ENCODE results near the gene BAK1.

Gene BAK1

GRCh38 chr6:33609528-33609927, 29.5 kb upstream of the BAK1 start:
- DNase-seq (ENCODE audit: low read depth in 1 of 2, low spot score in 1 of 2) = no peak
- Histone ChIP-seq H3K27ac (replicated peaks) (no peak overlapping the region), H3K4me3 (replicated peaks; ENCODE audit: insufficient read depth, low read length) (no peak overlapping the region), H3K27me3 (ENCODE audit: insufficient read depth, poor library complexity, severe bottlenecking) (no peaks in the 10 kb centered on the region)
- TF ChIP-seq GABPA (IDR thresholded peaks at IDR 0.05; ENCODE audit: low read depth) (no peak), POLR2AphosphoS5 (IDR thresholded peaks at IDR 0.05; ENCODE audit: low read depth) (no peak), CTCF (IDR thresholded peaks at IDR 0.05; ENCODE audit: insufficient read depth, low read length) (no peak), SPI1 (IDR thresholded peaks at IDR 0.05; ENCODE audit: borderline replicate concordance, low read depth) (no peak)
- TF ChIP-seq, protein P1, sequence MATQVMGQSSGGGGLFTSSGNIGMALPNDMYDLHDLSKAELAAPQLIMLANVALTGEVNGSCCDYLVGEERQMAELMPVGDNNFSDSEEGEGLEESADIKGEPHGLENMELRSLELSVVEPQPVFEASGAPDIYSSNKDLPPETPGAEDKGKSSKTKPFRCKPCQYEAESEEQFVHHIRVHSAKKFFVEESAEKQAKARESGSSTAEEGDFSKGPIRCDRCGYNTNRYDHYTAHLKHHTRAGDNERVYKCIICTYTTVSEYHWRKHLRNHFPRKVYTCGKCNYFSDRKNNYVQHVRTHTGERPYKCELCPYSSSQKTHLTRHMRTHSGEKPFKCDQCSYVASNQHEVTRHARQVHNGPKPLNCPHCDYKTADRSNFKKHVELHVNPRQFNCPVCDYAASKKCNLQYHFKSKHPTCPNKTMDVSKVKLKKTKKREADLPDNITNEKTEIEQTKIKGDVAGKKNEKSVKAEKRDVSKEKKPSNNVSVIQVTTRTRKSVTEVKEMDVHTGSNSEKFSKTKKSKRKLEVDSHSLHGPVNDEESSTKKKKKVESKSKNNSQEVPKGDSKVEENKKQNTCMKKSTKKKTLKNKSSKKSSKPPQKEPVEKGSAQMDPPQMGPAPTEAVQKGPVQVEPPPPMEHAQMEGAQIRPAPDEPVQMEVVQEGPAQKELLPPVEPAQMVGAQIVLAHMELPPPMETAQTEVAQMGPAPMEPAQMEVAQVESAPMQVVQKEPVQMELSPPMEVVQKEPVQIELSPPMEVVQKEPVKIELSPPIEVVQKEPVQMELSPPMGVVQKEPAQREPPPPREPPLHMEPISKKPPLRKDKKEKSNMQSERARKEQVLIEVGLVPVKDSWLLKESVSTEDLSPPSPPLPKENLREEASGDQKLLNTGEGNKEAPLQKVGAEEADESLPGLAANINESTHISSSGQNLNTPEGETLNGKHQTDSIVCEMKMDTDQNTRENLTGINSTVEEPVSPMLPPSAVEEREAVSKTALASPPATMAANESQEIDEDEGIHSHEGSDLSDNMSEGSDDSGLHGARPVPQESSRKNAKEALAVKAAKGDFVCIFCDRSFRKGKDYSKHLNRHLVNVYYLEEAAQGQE (IDR thresholded peaks at IDR 0.05; ENCODE audit: insufficient replicate concordance, low read depth) = no peak

GRCh38 chr6:33609019-33609418, 28.9 kb upstream of the BAK1 start:
- H3K27ac ChIP-seq (replicated peaks) = no peak overlapping the region

GRCh38 chr6:33607784-33608161, 27.7 kb upstream of the BAK1 start:
- no peak overlapping the region for H3K27ac ChIP-seq (replicated peaks)
- peak in 1 of 2 experiments; percentile 22 for DNase-seq (ENCODE audit: low read depth in 1 of 2, low spot score in 1 of 2)

More at GRCh38 chr6:33609019-33609418, 28.9 kb upstream of the BAK1 start:
- Histone ChIP-seq H3K27me3 (ENCODE audit: insufficient read depth, poor library complexity, severe bottlenecking) (no peaks in the 10 kb centered on the region), H3K4me3 (replicated peaks; ENCODE audit: insufficient read depth, low read length) (no peak overlapping the region)
- DNase-seq (ENCODE audit: low read depth in 1 of 2, low spot score in 1 of 2) = no peak
- TF ChIP-seq GABPA (IDR thresholded peaks at IDR 0.05; ENCODE audit: low read depth) (no peak), CTCF (IDR thresholded peaks at IDR 0.05; ENCODE audit: insufficient read depth, low read length) (no peak), SPI1 (IDR thresholded peaks at IDR 0.05; ENCODE audit: borderline replicate concordance, low read depth) (no peak), POLR2AphosphoS5 (IDR thresholded peaks at IDR 0.05; ENCODE audit: low read depth) (no peak)
- TF ChIP-seq, protein P1 (IDR thresholded peaks at IDR 0.05; ENCODE audit: insufficient replicate concordance, low read depth) = no peak

More at GRCh38 chr6:33607784-33608161, 27.7 kb upstream of the BAK1 start:
- Histone ChIP-seq H3K27me3 (ENCODE audit: insufficient read depth, poor library complexity, severe bottlenecking) (no peaks in the 10 kb centered on the region), H3K4me3 (replicated peaks; ENCODE audit: insufficient read depth, low read length) (no peak overlapping the region)
- TF ChIP-seq CTCF (IDR thresholded peaks at IDR 0.05; ENCODE audit: insufficient read depth, low read length) (peak; percentile 46), POLR2AphosphoS5 (IDR thresholded peaks at IDR 0.05; ENCODE audit: low read depth) (no peak), GABPA (IDR thresholded peaks at IDR 0.05; ENCODE audit: low read depth) (no peak)
- TF ChIP-seq, protein P1 (IDR thresholded peaks at IDR 0.05; ENCODE audit: insufficient replicate concordance, low read depth) = no peak

All from HL-60 (cell line).